Measurements from ENCODE around the gene MSMO1. TPM values are rescaled to one million over a fixed set of nuclear protein-coding genes. Genes with fewer than 3 reads are reported as not detected.

MSMO1 gene
- total and polyA plus RNA-seq, 2 experiments from 2014 or later: 145 to 272 TPM

- Mint-ChIP-seq H3K27ac (no peak overlapping the region), H3K9me3 (no peaks in the 10 kb centered on the region), H3K4me1 (peaks cover 31% of the 10 kb centered on the region), H3K4me3 (no peak overlapping the region), H3K36me3 (ENCODE audit: low read depth) (no peaks in the 10 kb centered on the region), H3K27me3 (ENCODE audit: insufficient read depth, low read depth, poor library complexity) (peaks cover 6% of the 10 kb centered on the region)
- H3K79me2 ChIP-seq (replicated peaks; ENCODE audit: insufficient read depth): no peaks in the 10 kb centered on the region
- no peak for ATAC-seq
- no peak overlapping the region for H3K4me2 ChIP-seq
- TF ChIP-seq, protein P1, sequence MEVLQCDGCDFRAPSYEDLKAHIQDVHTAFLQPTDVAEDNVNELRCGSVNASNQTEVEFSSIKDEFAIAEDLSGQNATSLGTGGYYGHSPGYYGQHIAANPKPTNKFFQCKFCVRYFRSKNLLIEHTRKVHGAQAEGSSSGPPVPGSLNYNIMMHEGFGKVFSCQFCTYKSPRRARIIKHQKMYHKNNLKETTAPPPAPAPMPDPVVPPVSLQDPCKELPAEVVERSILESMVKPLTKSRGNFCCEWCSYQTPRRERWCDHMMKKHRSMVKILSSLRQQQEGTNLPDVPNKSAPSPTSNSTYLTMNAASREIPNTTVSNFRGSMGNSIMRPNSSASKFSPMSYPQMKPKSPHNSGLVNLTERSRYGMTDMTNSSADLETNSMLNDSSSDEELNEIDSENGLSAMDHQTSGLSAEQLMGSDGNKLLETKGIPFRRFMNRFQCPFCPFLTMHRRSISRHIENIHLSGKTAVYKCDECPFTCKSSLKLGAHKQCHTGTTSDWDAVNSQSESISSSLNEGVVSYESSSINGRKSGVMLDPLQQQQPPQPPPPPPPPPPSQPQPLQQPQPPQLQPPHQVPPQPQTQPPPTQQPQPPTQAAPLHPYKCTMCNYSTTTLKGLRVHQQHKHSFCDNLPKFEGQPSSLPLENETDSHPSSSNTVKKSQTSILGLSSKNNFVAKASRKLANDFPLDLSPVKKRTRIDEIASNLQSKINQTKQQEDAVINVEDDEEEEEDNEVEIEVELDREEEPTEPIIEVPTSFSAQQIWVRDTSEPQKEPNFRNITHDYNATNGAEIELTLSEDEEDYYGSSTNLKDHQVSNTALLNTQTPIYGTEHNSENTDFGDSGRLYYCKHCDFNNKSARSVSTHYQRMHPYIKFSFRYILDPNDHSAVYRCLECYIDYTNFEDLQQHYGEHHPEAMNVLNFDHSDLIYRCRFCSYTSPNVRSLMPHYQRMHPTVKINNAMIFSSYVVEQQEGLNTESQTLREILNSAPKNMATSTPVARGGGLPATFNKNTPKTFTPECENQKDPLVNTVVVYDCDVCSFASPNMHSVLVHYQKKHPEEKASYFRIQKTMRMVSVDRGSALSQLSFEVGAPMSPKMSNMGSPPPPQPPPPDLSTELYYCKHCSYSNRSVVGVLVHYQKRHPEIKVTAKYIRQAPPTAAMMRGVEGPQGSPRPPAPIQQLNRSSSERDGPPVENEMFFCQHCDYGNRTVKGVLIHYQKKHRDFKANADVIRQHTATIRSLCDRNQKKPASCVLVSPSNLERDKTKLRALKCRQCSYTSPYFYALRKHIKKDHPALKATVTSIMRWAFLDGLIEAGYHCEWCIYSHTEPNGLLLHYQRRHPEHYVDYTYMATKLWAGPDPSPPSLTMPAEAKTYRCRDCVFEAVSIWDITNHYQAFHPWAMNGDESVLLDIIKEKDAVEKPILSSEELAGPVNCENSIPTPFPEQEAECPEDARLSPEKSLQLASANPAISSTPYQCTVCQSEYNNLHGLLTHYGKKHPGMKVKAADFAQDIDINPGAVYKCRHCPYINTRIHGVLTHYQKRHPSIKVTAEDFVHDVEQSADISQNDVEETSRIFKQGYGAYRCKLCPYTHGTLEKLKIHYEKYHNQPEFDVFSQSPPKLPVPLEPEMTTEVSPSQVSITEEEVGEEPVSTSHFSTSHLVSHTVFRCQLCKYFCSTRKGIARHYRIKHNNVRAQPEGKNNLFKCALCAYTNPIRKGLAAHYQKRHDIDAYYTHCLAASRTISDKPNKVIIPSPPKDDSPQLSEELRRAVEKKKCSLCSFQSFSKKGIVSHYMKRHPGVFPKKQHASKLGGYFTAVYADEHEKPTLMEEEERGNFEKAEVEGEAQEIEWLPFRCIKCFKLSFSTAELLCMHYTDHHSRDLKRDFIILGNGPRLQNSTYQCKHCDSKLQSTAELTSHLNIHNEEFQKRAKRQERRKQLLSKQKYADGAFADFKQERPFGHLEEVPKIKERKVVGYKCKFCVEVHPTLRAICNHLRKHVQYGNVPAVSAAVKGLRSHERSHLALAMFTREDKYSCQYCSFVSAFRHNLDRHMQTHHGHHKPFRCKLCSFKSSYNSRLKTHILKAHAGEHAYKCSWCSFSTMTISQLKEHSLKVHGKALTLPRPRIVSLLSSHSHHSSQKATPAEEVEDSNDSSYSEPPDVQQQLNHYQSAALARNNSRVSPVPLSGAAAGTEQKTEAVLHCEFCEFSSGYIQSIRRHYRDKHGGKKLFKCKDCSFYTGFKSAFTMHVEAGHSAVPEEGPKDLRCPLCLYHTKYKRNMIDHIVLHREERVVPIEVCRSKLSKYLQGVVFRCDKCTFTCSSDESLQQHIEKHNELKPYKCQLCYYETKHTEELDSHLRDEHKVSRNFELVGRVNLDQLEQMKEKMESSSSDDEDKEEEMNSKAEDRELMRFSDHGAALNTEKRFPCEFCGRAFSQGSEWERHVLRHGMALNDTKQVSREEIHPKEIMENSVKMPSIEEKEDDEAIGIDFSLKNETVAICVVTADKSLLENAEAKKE (CRISPR knock-in tag; IDR thresholded peaks at IDR 0.05): no peak
- no peak for TF ChIP-seq ETS1 (IDR thresholded peaks at IDR 0.05)
- TF ChIP-seq, protein P2, sequence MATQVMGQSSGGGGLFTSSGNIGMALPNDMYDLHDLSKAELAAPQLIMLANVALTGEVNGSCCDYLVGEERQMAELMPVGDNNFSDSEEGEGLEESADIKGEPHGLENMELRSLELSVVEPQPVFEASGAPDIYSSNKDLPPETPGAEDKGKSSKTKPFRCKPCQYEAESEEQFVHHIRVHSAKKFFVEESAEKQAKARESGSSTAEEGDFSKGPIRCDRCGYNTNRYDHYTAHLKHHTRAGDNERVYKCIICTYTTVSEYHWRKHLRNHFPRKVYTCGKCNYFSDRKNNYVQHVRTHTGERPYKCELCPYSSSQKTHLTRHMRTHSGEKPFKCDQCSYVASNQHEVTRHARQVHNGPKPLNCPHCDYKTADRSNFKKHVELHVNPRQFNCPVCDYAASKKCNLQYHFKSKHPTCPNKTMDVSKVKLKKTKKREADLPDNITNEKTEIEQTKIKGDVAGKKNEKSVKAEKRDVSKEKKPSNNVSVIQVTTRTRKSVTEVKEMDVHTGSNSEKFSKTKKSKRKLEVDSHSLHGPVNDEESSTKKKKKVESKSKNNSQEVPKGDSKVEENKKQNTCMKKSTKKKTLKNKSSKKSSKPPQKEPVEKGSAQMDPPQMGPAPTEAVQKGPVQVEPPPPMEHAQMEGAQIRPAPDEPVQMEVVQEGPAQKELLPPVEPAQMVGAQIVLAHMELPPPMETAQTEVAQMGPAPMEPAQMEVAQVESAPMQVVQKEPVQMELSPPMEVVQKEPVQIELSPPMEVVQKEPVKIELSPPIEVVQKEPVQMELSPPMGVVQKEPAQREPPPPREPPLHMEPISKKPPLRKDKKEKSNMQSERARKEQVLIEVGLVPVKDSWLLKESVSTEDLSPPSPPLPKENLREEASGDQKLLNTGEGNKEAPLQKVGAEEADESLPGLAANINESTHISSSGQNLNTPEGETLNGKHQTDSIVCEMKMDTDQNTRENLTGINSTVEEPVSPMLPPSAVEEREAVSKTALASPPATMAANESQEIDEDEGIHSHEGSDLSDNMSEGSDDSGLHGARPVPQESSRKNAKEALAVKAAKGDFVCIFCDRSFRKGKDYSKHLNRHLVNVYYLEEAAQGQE (IDR thresholded peaks at IDR 0.05; ENCODE audit: unreplicated experiment): no peak
- peaks cover 12% of the 10 kb centered on the region for H3K4me1 ChIP-seq (ENCODE audit: insufficient read depth)
- no peaks in the 10 kb centered on the region for H4K20me1 ChIP-seq (replicated peaks; ENCODE audit: insufficient read depth)
- H3K27ac ChIP-seq (ENCODE audit: low read depth): no peak overlapping the region
- H3K27me3 ChIP-seq (ENCODE audit: insufficient read depth): peaks cover 16% of the 10 kb centered on the region
- no peaks in the 10 kb centered on the region for H3K36me3 ChIP-seq (ENCODE audit: insufficient read depth)
- no peak overlapping the region for H3K4me3 ChIP-seq
- H3F3A ChIP-seq (replicated peaks; ENCODE audit: low read depth): no peaks in the 10 kb centered on the region
- no peak for DNase-seq (ENCODE audit: low spot score)
- no peak overlapping the region for H2AFZ ChIP-seq
- H3K9me2 ChIP-seq (ENCODE audit: insufficient read depth): no peaks in the 10 kb centered on the region
These were observed 56.7 kb downstream of the MSMO1 start for GRCh38 chr4:165384186-165384585.

Data from GM23338 (cell line).